NT2/D1 (cell line): ENCODE results near the gene SEL1L.

Source experiments
- DNase-seq: peaks from one replicate; pipeline ENCODE4 v3.0.0-alpha.2; 2011; ENCODE audit warnings: low read depth, low spot score
- H3K27me3 ChIP-seq: 2 replicates; pipeline ENCODE4 v1.6.0; 2011; ENCODE audit warnings: mild to moderate bottlenecking; ENCODE audit not compliant: insufficient read length, insufficient read depth
- H3K36me3 ChIP-seq: 2 replicates; pipeline ENCODE4 v1.6.1; 2011; ENCODE audit warnings: mild to moderate bottlenecking, low read length, mixed read lengths; ENCODE audit not compliant: insufficient read depth, insufficient read length
- H3K4me1 ChIP-seq: 2 replicates; pipeline ENCODE4 v1.5.1; 2011; ENCODE audit not compliant: insufficient read depth, insufficient read length
- H3K4me3 ChIP-seq: 2 replicates; pipeline ENCODE4 v1.5.1; 2011; ENCODE audit warnings: low read depth; ENCODE audit not compliant: insufficient read length
- H3K9ac ChIP-seq: 2 replicates; pipeline ENCODE4 v1.6.0; 2011; ENCODE audit warnings: low read depth; ENCODE audit not compliant: insufficient read length
- H3K9me3 ChIP-seq: 2 replicates; pipeline ENCODE4 v1.5.1; 2011; ENCODE audit warnings: mild to moderate bottlenecking, low read length; ENCODE audit not compliant: insufficient read depth
- SUZ12 ChIP-seq: IDR thresholded peaks from 2 replicates; pipeline ENCODE4 v1.6.1; 2011; ENCODE audit not compliant: insufficient read length, insufficient read depth; ENCODE audit errors: extremely low read depth
- YY1 ChIP-seq: IDR thresholded peaks from 2 replicates; pipeline ENCODE4 v1.6.1; 2011; ENCODE audit not compliant: insufficient read length, insufficient read depth
- ZNF274 ChIP-seq: IDR thresholded peaks from 2 replicates; pipeline ENCODE4 v1.6.1; 2011; ENCODE audit warnings: mild to moderate bottlenecking, low read depth, low read length

SEL1L gene

GRCh38 chr14:81437244-81437643, 96.4 kb downstream of the SEL1L start:
- Histone ChIP-seq H3K4me1 (no peaks in the 10 kb centered on the region), H3K4me3 (no peak overlapping the region), H3K36me3 (no peaks in the 10 kb centered on the region), H3K9ac (no peak overlapping the region), H3K9me3 (no peaks in the 10 kb centered on the region), H3K27me3 (peaks cover 34% of the 10 kb centered on the region)
- no peak for DNase-seq
- TF ChIP-seq SUZ12 = no peak
- TF ChIP-seq YY1 = no peak
- no peak for TF ChIP-seq ZNF274

GRCh38 chr14:81436296-81437138, 97.1 kb downstream of the SEL1L start:
- no peak for TF ChIP-seq YY1
- no peak for TF ChIP-seq ZNF274
- no peak for TF ChIP-seq SUZ12
- H3K4me3 ChIP-seq = peak overlapping the region; percentile 69
- H3K9ac ChIP-seq = peak overlapping the region; percentile 85
- H3K27me3 ChIP-seq = peaks cover 34% of the 10 kb centered on the region
- no peaks in the 10 kb centered on the region for H3K36me3 ChIP-seq
- H3K4me1 ChIP-seq = peaks cover 2% of the 10 kb centered on the region
- H3K9me3 ChIP-seq = no peaks in the 10 kb centered on the region
- DNase-seq = peak; percentile 64

- Histone ChIP-seq H3K9ac (peak overlapping the region; percentile 79), H3K4me1 (peaks cover 2% of the 10 kb centered on the region), H3K4me3 (peak overlapping the region; percentile 69), H3K9me3 (no peaks in the 10 kb centered on the region), H3K36me3 (no peaks in the 10 kb centered on the region), H3K27me3 (peaks cover 34% of the 10 kb centered on the region)
- no peak for DNase-seq
- TF ChIP-seq SUZ12 (no peak), YY1 (no peak), ZNF274 (no peak)
Observed at GRCh38 chr14:81435391-81436295, 98.0 kb downstream of the SEL1L start.

GRCh38 chr14:81435048-81435390, 98.6 kb downstream of the SEL1L start:
- no peak for DNase-seq
- peaks cover 34% of the 10 kb centered on the region for H3K27me3 ChIP-seq
- peak overlapping the region; percentile 69 for H3K4me3 ChIP-seq
- H3K9me3 ChIP-seq = no peaks in the 10 kb centered on the region
- no peak for TF ChIP-seq ZNF274
- TF ChIP-seq SUZ12 = no peak
- no peak for TF ChIP-seq YY1
- no peaks in the 10 kb centered on the region for H3K36me3 ChIP-seq
- peaks cover 2% of the 10 kb centered on the region for H3K4me1 ChIP-seq
- H3K9ac ChIP-seq = peak overlapping the region; percentile 79

- no peaks in the 10 kb centered on the region for H3K9me3 ChIP-seq
- H3K27me3 ChIP-seq = peaks cover 34% of the 10 kb centered on the region
- TF ChIP-seq YY1 (no peak), ZNF274 (no peak), SUZ12 (no peak)
- H3K9ac ChIP-seq = no peak overlapping the region
- H3K4me3 ChIP-seq = no peak overlapping the region
- no peak for DNase-seq
- no peaks in the 10 kb centered on the region for H3K36me3 ChIP-seq
- peaks cover 2% of the 10 kb centered on the region for H3K4me1 ChIP-seq
Observed at GRCh38 chr14:81434230-81434629, 99.4 kb downstream of the SEL1L start.

GRCh38 chr14:81433378-81433777, 100.3 kb downstream of the SEL1L start:
- peaks cover 2% of the 10 kb centered on the region for H3K4me1 ChIP-seq
- DNase-seq = no peak
- H3K27me3 ChIP-seq = peaks cover 25% of the 10 kb centered on the region
- H3K9me3 ChIP-seq = no peaks in the 10 kb centered on the region
- H3K36me3 ChIP-seq = no peaks in the 10 kb centered on the region
- TF ChIP-seq SUZ12 (no peak), YY1 (no peak), ZNF274 (no peak)
- H3K9ac ChIP-seq = no peak overlapping the region
- no peak overlapping the region for H3K4me3 ChIP-seq

- Histone ChIP-seq H3K4me3 (no peak overlapping the region), H3K9me3 (no peaks in the 10 kb centered on the region), H3K27me3 (peaks cover 17% of the 10 kb centered on the region), H3K4me1 (peaks cover 3% of the 10 kb centered on the region), H3K36me3 (no peaks in the 10 kb centered on the region), H3K9ac (no peak overlapping the region)
- TF ChIP-seq YY1 = no peak
- TF ChIP-seq SUZ12 = no peak
- no peak for TF ChIP-seq ZNF274
- DNase-seq = no peak
Observed at GRCh38 chr14:81432219-81432661, 101.4 kb downstream of the SEL1L start.
